ENCODE results near the gene ABCE1.
A peak's percentile ranks its signal among the peaks of the same experiment; 100 is the strongest.

The ABCE1 gene

GRCh38 chr4:145056325-145057130 lies 41.6 kb upstream of the ABCE1 start:
- H3K27me3 ChIP-seq (ENCODE audit: low read depth, low read length), result no peaks in the 10 kb centered on the region
- TF ChIP-seq EZH2phosphoT487 (IDR thresholded peaks at IDR 0.05; ENCODE audit: low read depth), result no peak
- TF ChIP-seq, protein P1, sequence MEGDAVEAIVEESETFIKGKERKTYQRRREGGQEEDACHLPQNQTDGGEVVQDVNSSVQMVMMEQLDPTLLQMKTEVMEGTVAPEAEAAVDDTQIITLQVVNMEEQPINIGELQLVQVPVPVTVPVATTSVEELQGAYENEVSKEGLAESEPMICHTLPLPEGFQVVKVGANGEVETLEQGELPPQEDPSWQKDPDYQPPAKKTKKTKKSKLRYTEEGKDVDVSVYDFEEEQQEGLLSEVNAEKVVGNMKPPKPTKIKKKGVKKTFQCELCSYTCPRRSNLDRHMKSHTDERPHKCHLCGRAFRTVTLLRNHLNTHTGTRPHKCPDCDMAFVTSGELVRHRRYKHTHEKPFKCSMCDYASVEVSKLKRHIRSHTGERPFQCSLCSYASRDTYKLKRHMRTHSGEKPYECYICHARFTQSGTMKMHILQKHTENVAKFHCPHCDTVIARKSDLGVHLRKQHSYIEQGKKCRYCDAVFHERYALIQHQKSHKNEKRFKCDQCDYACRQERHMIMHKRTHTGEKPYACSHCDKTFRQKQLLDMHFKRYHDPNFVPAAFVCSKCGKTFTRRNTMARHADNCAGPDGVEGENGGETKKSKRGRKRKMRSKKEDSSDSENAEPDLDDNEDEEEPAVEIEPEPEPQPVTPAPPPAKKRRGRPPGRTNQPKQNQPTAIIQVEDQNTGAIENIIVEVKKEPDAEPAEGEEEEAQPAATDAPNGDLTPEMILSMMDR (IDR thresholded peaks at IDR 0.05; ENCODE audit: low read depth, low read length), result no peak
- no peaks in the 10 kb centered on the region for H3K4me1 ChIP-seq (ENCODE audit: low read length)
- H3K79me2 ChIP-seq (ENCODE audit: low read length), result 0 out of 2 replicates have a peak, but pooled peaks cover 3% of the 10 kb centered on the region
- no peak overlapping the region for H3K9ac ChIP-seq (ENCODE audit: low read length)
- no peak overlapping the region for H3K4me3 ChIP-seq (ENCODE audit: low read length)
- no peaks in the 10 kb centered on the region for H4K20me1 ChIP-seq (ENCODE audit: insufficient read depth, low read length)
- H3K9me3 ChIP-seq (ENCODE audit: insufficient read depth, low read length), result no peaks in the 10 kb centered on the region
- peaks cover 7% of the 10 kb centered on the region for H3K36me3 ChIP-seq (replicated peaks; ENCODE audit: low read depth, low read length)
- no peak overlapping the region for H3K4me2 ChIP-seq (ENCODE audit: low read length)
- H2AFZ ChIP-seq (ENCODE audit: low read depth, low read length), result no peak overlapping the region
- H3K27ac ChIP-seq (ENCODE audit: low read length), result no peak overlapping the region

DNA sequence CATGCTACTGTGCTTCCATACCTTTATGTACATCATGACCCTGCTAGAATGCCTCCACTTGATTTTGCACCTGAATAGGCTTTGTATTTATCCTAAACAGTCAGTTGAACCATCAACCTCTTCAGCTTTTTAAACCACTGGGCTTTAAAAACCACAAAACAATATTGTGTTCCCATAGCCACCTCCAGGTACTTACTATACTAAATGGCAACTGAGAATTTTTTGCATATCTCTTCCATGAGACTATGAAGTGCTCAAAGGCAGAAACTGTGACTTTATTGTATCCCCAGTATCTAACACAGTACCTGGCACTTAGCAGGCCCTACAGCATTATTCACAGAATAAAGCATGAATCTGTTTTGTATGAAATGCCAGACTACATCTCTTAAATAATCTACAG lies 39.9 kb upstream of the ABCE1 start:
- no peak overlapping the region for H3K27ac ChIP-seq (ENCODE audit: low read length)
- H3K9ac ChIP-seq (ENCODE audit: low read length), result no peak overlapping the region
- H3K9me3 ChIP-seq (ENCODE audit: insufficient read depth, low read length), result no peaks in the 10 kb centered on the region
- no peaks in the 10 kb centered on the region for H3K4me1 ChIP-seq (ENCODE audit: low read length)
- no peaks in the 10 kb centered on the region for H3K27me3 ChIP-seq (ENCODE audit: low read depth, low read length)
- no peak overlapping the region for H3K4me2 ChIP-seq (ENCODE audit: low read length)
- no peak overlapping the region for H2AFZ ChIP-seq (ENCODE audit: low read depth, low read length)
- H3K36me3 ChIP-seq (replicated peaks; ENCODE audit: low read depth, low read length), result peaks cover 12% of the 10 kb centered on the region
- TF ChIP-seq, protein P1 (IDR thresholded peaks at IDR 0.05; ENCODE audit: low read depth, low read length), result no peak
- no peak for TF ChIP-seq EZH2phosphoT487 (IDR thresholded peaks at IDR 0.05; ENCODE audit: low read depth)
- H3K79me2 ChIP-seq (ENCODE audit: low read length), result 0 out of 2 replicates have a peak, but pooled peaks cover 3% of the 10 kb centered on the region
- no peaks in the 10 kb centered on the region for H4K20me1 ChIP-seq (ENCODE audit: insufficient read depth, low read length)
- no peak overlapping the region for H3K4me3 ChIP-seq (ENCODE audit: low read length)

DNA sequence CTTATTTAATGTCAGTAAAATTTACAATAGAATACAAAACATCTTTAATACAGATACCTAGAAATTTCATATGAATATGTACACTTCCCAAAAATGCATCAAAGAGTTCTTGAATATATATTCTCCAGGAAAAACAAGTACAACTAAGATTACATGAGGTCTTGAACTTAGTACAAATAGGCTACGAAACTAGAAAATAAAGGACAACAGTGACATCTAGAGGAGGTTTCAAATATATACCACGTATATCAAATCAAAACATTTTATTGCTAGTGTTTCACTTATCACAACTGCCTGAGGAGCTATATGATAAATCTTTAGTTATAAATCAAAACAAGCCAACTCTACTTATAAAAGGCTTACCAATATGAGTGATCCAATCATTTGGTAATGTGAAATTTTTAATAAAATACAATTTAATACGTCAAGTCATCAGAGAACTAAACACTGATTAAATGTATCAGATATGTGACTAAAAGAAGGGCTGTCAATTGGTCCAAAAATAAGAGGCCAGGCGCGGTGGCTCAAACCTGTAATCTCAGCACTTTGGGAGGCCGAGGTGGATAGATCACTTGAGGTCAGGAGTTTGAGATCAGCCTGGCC lies 36.7 kb upstream of the ABCE1 start:
- 0 out of 2 replicates have a peak, but pooled peaks cover 5% of the 10 kb centered on the region for H3K79me2 ChIP-seq (ENCODE audit: low read length)
- no peaks in the 10 kb centered on the region for H3K27me3 ChIP-seq (ENCODE audit: low read depth, low read length)
- H3K4me2 ChIP-seq (ENCODE audit: low read length), result no peak overlapping the region
- H3K36me3 ChIP-seq (replicated peaks; ENCODE audit: low read depth, low read length), result peaks cover 5% of the 10 kb centered on the region
- H2AFZ ChIP-seq (ENCODE audit: low read depth, low read length), result no peak overlapping the region
- no peak overlapping the region for H3K4me3 ChIP-seq (ENCODE audit: low read length)
- no peak overlapping the region for H3K9ac ChIP-seq (ENCODE audit: low read length)
- H3K9me3 ChIP-seq (ENCODE audit: insufficient read depth, low read length), result no peaks in the 10 kb centered on the region
- TF ChIP-seq, protein P1 (IDR thresholded peaks at IDR 0.05; ENCODE audit: low read depth, low read length), result peak; percentile 78
- no peak for TF ChIP-seq EZH2phosphoT487 (IDR thresholded peaks at IDR 0.05; ENCODE audit: low read depth)
- no peaks in the 10 kb centered on the region for H3K4me1 ChIP-seq (ENCODE audit: low read length)
- no peak overlapping the region for H3K27ac ChIP-seq (ENCODE audit: low read length)
- H4K20me1 ChIP-seq (ENCODE audit: insufficient read depth, low read length), result no peaks in the 10 kb centered on the region

DNA sequence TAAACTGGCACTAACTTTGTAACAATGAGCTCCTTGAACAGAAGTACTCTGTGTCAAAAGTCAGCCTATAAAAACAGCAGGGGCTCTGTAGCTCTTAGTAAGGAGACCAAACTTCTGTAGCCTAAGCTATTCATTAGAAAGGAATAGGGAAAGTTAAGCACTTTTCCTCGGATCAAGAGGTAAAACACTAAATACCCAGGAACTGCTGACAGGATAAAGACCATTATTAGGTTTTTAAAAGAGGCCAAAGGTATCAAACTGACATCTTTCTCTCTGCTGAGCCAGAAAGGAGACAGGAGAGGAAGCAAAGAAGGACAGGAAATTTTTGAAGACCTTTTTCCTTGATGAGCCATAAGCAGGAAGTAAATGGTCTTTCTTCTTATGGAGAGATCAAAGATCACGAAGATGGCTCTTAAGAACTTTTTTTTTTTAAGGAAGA lies 32.0 kb upstream of the ABCE1 start:
- Histone ChIP-seq H3K4me1 (ENCODE audit: low read length) (no peaks in the 10 kb centered on the region), H3K4me3 (ENCODE audit: low read length) (no peak overlapping the region), H3K27ac (ENCODE audit: low read length) (no peak overlapping the region), H3K79me2 (ENCODE audit: low read length) (peaks cover 6% of the 10 kb centered on the region; the same call in 1 of the 2 replicates), H4K20me1 (ENCODE audit: insufficient read depth, low read length) (no peaks in the 10 kb centered on the region), H3K36me3 (replicated peaks; ENCODE audit: low read depth, low read length) (peaks cover 5% of the 10 kb centered on the region), H3K27me3 (ENCODE audit: low read depth, low read length) (no peaks in the 10 kb centered on the region), H3K9me3 (ENCODE audit: insufficient read depth, low read length) (no peaks in the 10 kb centered on the region), H2AFZ (ENCODE audit: low read depth, low read length) (no peak overlapping the region), H3K9ac (ENCODE audit: low read length) (no peak overlapping the region), H3K4me2 (ENCODE audit: low read length) (no peak overlapping the region)
- TF ChIP-seq EZH2phosphoT487 (IDR thresholded peaks at IDR 0.05; ENCODE audit: low read depth), result no peak
- TF ChIP-seq, protein P1 (IDR thresholded peaks at IDR 0.05; ENCODE audit: low read depth, low read length), result no peak
